CD4-positive, alpha-beta T cell treated with Interleukin-2 at 100 ng/mL for 4 hours (primary cell): ENCODE data around the gene TMTC1.

Source experiments
- DNase-seq: peaks from one replicate; pipeline ENCODE4 v3.0.0-alpha.2; 2020; ENCODE audit warnings: low spot score

Gene TMTC1

DNA sequence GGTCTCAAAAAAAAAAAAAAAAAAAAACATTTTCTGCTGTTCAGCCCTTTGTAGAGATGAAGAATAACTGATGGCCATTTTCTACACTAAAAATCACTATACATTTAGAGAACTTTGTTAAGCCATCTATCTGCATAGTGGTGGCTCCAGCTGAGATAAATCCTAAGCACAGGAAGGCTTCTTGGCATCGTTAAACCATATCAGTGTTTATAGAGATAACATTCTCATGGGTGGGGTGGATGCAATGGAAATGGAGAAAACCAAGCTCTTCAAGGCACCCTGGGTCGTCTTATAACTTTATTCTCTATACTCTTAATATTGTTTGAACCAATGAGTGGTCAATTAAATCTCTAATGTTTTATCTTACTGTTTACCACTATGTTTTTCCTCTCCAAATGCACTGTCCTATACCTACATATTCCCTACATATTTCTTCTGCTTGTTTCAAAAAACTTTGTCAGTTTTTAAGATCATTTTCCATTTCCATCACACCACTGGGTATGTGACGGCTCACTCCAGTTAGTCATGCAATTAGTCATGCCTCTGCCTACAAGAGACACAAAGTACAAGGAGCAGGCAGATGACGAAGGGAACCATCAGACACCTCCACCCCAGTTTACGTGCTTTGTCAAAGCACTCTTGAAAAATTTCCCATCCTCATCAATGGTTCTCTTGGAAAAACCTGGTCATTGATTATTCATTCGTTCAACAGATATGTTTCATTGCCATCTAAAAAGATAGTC lies 166.9 kb downstream of the TMTC1 start:
- no peak for DNase-seq

DNA sequence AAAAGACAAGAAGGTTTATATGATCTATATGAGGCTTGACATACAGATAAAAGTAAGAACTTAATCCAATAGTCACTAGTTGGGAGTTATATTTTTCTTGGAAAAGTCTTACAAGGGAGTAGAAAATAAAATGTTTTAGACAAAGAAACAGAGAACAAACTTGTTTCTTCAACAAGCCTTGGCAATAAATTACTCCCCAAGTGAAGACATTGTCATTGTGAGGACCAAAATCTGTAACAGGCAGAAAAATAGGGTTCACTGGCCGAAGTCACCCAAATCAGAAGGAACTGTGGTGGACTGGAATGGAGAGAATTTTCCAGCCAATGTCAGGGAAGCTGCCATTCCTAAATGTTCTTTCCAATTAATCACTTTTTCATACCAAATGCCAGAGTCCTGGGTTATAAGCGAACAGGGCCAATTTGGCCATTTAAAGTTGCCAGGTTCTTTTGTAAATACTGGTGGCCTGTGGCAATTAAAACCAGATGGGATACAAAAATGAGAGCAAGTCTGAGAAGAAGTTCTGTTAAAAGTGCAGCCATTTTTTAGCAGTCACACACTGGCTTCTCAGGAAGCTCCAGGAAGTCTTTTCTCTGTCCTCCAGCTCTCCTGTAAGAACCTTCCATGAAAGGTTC lies 168.9 kb downstream of the TMTC1 start:
- no peak for DNase-seq

DNA sequence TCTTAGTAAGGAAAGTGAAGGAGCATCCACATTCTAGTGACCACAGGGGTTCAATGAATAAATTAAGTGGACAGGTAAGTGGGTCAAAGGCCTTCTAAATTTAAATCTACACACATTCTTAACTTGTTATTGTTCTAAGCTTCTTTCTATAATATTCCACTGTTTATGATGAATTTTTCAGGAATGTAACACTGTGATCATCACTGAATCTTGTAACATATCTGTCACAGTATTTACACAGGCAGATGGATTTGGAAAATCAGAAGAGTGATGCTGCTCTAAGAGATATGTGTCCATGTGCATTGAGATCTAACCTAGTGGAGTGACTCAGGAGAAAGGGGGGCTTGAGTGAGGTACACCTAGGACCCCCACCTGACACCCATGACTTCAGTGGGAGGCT lies 170.8 kb downstream of the TMTC1 start:
- no peak for DNase-seq

DNA sequence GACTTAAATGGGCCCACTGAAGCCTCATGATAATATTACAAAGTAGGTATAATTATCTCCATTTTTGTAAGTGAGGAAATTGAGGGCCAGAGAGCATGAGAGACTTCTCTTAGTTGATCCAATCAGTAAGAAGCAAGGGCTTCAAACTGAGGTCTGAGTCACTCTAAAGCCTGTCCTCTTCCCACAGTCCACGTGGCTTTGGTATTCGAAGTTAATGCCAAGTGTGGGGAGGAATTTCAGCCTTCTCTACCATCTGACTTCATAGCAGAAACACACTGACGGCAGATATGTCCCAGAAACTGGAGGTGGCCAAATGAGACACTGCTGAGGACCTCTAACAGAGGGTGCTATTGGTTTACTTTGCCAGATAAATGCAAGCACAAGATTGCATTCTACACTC lies 171.8 kb downstream of the TMTC1 start:
- no peak for DNase-seq

GRCh38 chr12:29610473-29611170 lies 173.1 kb downstream of the TMTC1 start:
- no peak for DNase-seq

- DNase-seq, result no peak
These were observed 174.1 kb downstream of the TMTC1 start for GRCh38 chr12:29609431-29610215.

DNA sequence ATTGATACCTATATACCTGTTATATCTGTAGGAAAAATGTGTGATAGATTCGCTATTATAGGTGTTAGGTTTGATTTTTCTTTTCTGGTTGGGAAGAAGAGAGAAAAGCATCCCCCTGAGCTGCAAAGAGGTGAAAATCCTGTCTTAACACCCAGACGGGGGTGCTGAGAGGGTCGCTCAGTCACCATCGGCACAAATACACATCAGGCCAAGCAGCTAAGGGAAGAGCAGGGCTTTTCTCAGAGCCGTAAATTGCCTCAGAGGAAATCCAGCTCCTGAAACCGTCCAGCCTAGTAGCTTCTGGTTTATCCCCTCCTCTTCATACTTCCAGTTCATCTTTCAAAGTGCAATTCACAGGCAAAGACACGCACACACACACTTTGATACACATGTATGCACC lies 175.2 kb downstream of the TMTC1 start:
- no peak for DNase-seq

DNA sequence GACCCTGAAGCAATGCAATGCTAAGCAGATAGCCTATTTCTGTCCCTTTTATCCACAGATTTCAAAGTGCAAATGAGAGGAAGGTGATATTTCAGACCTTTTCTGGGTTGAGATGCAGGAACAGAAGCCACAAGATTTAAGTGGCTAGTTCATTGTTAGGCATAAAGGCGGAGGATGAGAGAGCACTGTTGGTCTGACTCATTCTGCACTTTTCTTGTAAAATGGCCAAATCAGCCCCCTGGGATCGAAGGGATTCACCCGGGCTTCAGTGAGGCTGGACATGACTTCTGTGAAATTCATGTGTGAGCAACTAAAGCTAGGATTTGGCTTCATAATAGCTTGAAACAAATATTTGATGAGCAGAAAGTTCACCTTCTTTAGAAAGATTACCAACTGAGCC lies 184.4 kb downstream of the TMTC1 start:
- DNase-seq, result no peak

- no peak for DNase-seq
These were observed 188.5 kb downstream of the TMTC1 start for GRCh38 chr12:29595071-29595755.

GRCh38 chr12:29593001-29593400 lies 190.7 kb downstream of the TMTC1 start:
- no peak for DNase-seq

GRCh38 chr12:29591140-29592020 lies 192.4 kb downstream of the TMTC1 start:
- DNase-seq, result no peak

- DNase-seq, result no peak
These were observed 193.9 kb downstream of the TMTC1 start for GRCh38 chr12:29589851-29590250.

DNA sequence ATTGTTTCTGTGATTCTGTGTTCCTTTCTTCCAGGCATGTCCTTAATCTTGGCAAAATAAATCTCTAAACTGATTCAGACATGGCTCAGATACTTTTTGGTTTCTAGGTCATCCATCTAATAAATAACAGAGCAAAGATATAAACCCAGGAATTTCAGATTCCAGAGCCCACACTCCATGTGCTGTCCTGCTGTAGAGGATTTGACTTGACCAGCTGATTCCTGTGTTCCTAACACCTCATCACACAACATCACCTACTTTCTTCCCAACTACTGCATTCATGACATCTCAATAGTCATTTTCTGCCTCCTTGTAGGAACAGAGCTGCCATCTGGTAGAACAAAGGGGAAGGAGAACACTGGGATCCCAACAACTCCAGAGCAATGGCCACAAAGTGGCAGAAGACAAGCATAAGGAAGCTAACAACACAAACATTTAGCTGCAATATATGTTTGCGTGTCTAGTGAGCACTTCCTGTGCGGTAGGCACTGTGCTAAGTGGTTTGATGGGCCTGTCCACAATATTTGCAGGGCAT lies 194.4 kb downstream of the TMTC1 start:
- DNase-seq, result no peak

DNA sequence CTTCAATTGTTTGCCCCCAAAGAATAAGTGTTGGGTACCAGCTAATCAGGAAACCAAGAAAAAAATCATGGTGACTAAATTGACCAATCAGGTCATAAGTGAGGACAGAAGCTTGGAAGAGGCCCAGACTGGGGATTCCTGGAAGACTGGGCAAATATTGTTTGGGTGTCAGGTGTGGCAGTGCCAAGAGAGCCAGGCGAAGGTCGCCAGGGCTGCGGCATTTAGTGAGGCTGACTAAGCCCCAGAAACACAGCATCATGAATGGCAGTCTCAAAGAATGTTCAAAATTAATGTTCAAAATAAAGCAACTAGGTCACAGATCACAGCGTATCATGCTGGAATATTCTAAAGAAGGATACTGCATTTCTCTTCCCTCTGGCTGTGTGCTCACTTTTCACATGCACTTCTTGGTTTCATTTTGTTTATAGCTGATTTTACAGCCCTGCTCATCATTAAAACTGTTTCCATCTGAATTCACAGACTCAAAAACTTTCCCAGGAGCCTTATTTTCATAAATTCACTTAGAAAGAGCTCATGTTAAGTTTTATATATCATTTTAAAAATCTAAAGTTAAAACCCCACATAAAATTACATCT lies 201.0 kb downstream of the TMTC1 start:
- no peak for DNase-seq

GRCh38 chr12:29582146-29582545 lies 201.6 kb downstream of the TMTC1 start:
- no peak for DNase-seq

GRCh38 chr12:29581631-29582030 lies 202.1 kb downstream of the TMTC1 start:
- DNase-seq, result no peak

DNA sequence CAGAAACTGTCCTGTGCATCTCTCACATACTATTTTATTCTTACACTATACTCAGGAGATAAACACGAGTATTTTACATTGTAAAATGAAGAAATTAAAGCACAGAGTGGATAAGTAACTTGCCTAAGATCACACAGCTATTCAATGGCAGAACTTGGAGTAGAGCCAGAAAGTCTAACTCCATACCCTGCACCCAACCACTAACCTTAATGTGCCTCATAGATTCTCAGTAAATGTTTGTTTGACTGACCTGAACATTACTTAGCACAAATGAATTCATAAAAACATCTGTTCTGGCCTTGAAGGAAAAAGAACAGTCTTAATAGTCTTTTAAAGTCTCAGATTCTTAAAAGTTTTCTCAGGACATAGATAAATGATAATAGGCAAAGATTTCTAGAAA lies 202.8 kb downstream of the TMTC1 start:
- DNase-seq, result no peak

DNA sequence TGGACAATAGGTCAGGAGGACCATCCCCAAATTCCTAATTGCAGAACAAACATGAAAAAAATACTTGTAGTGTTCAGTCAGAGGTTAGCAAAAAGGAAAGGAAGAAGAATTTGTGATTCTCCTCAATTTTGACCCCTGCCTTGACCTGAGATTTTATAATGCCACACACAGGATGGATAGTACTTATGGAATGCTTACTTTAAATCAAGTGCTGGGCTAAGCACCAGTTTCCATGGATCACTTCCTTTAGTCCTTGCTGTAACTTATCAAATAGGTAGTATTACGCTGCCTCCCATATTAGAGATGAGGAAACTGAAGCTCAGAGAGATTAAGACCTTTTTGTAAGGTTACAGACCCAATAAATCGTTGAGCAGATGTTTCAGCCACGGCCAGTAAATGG lies 205.0 kb downstream of the TMTC1 start:
- no peak for DNase-seq

- no peak for DNase-seq
These were observed 205.7 kb downstream of the TMTC1 start for GRCh38 chr12:29578070-29578469.

- DNase-seq, result no peak
These were observed 209.2 kb downstream of the TMTC1 start for GRCh38 chr12:29574500-29574899.
